GM12872 (cell line): ENCODE data around the gene LDLRAD4.

Experiments
- CTCF ChIP-seq: IDR thresholded peaks from 3 replicates; pipeline ENCODE4 v1.5.1; 2011; ENCODE audit warnings: low read depth, mild to moderate bottlenecking, low read length, moderate library complexity; ENCODE audit not compliant: insufficient read depth

The LDLRAD4 gene

GRCh38 chr18:13599031-13599430 is 380.5 kb downstream of the LDLRAD4 start:
- no peak for TF ChIP-seq CTCF

- TF ChIP-seq CTCF, result no peak
Measured at GRCh38 chr18:13603304-13604019, 384.9 kb downstream of the LDLRAD4 start.

- TF ChIP-seq CTCF, result no peak
Measured at GRCh38 chr18:13604786-13605185, 386.2 kb downstream of the LDLRAD4 start.

- TF ChIP-seq CTCF, result no peak
Measured at GRCh38 chr18:13605477-13605876, 386.9 kb downstream of the LDLRAD4 start.

- TF ChIP-seq CTCF, result no peak
Measured at GRCh38 chr18:13605901-13606300, 387.3 kb downstream of the LDLRAD4 start.

GRCh38 chr18:13606604-13607254 is 388.2 kb downstream of the LDLRAD4 start:
- no peak for TF ChIP-seq CTCF

GRCh38 chr18:13608791-13609532 is 390.4 kb downstream of the LDLRAD4 start:
- TF ChIP-seq CTCF, result no peak
